Measurements from ENCODE around the gene NUP93.

The NUP93 gene

GRCh38 chr16:56729735-56730662 lies at the start of gene NUP93:
TSS of gene NUP93 (plus strand) at chr16:56730129. CDS start at chr16:56748248, 18,119 bp downstream.
- peak; percentile 70 to 82 (median 81) for DNase-seq (ENCODE audit: low read depth in 3 of 3)

DNA sequence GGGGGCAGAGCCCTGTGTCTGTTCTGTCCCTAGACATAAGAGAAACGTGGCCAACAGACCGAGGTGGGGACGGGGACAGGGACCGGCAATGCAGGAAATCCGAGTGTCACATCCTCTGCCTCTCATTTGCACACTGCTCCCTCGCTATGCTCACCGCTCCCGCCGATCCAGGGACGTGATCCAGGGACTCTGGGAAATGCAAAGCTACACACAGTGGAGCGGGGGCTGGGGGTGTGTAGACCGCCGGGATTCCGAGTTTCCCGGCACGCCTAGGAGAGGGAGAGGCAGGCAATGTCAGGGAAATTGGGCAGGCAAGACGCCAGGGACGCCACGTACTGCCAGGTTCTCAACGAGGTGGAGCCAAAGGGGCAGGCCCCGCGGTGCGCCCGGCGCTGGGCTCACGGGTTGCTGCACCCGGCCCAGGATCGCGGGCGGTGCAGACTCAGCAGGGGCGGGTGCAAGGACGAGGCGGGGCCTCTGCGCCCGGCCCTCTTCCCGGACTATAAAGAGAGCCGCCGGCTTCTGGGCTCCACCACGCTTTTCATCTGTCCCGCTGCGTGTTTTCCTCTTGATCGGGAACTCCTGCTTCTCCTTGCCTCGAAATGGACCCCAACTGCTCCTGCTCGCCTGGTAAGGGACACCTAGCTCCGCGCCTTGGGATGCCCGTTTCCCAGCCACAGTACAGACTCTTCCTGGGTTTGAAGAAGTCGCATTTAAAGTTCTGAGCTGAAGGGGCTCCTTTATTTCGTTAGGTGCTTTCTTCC lies 47.8 kb upstream of the NUP93 start, which contains the start of gene MT1X:
Gene MT1X (plus strand): TSS at position 532 of the 764 bp plus-strand sequence. CDS start 71 bp downstream, at position 603.
- DNase-seq (ENCODE audit: low read depth in 3 of 3) = peak; percentile 75 to 81 (median 78)

DNA sequence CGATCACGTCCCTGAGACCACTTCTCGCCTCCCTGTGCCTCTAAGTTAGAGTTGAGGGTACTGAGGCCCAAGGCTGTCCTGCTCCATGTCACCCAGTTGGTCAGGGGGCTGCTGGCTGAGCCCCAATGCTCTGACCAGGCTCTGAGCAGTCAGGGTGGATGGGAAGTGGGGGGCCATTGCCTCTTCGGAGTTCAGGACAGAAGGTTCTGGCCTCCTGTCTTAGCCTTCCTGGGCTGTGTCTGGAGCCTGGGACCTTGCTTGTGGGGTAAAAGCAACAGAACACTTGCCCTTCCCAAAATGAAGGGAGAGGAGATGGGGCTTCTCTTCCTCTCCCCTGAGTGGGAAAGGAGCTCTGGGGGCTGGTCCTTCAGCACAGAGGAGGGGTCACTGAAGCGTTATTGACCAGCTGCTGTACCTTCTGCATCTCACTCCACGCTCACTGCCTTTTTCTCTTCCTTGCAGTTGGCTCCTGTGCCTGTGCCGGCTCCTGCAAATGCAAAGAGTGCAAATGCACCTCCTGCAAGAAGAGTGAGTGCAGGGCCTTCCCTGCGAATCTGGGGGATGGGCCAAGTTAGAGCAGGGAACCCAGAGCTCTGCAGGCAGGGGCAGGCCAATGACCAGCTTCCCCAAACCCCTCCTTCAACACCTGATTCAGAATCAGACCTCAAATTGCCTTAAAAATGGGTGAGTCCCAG lies 47.1 kb upstream of the NUP93 start:
- no peak for DNase-seq (ENCODE audit: low read depth in 3 of 3)

DNA sequence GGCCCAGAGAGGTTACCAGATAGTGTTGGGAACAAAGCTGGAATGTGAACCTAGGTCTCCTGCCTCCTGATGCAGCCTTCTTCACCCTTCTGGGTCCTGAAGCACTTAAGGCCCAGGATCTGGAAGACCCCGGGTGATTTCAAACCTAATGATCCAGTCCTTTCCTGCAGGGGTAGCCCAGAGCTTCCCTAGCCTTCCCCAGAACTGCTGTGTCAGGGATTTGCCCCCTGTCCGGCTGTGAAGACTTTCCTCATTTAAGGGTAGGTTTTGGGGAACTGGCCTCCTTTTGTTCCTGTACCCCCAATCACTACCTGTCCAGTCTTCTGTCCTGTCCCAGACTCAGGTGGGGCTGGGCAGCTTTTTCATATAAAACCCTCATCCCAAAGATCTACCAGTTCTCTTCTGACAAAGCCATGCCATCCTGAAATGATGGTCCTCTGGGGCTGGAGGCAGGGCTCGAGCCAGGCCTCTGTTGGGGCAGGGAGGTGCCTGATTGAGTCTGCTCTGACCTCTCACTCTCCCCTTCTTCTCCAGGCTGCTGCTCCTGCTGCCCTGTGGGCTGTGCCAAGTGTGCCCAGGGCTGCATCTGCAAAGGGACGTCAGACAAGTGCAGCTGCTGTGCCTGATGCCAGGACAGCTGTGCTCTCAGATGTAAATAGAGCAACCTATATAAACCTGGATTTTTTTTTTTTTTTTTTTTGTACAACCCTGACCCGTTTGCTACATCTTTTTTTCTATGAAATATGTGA lies 46.3 kb upstream of the NUP93 start:
- no peak for DNase-seq (ENCODE audit: low read depth in 3 of 3)

DNA sequence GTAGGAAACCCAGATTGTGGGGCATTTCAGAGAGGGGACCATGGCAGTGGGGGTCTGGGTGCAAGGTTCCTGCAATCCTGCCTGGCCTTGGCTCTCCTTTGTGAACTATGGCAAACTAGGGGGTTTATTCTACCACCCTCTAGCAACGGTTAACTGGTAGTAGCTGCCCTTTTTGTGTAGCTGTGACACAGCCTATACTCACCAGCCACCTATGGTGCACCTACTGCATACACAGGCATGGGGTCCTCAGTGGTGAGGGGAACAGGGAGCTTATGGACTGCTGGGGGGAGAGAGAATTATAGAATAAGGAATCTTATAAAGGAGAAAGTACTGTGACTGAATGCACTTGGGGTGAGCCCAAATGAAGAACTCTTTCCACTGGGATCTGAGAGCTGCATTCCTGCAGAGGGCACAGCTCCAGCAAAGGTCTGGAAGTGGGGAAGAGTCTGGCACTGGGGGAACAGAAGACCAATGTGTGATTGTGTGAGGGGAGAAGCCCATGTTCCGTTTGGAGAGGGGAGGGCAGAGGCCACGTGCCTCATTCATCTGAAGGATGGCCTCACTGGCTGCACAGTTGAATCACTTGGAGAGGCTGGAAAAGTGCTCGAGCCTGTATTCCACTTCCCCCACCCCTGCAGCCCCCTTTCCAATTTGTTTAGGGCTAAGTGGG lies 45.5 kb upstream of the NUP93 start:
- no peak for DNase-seq (ENCODE audit: low read depth in 3 of 3)

DNA sequence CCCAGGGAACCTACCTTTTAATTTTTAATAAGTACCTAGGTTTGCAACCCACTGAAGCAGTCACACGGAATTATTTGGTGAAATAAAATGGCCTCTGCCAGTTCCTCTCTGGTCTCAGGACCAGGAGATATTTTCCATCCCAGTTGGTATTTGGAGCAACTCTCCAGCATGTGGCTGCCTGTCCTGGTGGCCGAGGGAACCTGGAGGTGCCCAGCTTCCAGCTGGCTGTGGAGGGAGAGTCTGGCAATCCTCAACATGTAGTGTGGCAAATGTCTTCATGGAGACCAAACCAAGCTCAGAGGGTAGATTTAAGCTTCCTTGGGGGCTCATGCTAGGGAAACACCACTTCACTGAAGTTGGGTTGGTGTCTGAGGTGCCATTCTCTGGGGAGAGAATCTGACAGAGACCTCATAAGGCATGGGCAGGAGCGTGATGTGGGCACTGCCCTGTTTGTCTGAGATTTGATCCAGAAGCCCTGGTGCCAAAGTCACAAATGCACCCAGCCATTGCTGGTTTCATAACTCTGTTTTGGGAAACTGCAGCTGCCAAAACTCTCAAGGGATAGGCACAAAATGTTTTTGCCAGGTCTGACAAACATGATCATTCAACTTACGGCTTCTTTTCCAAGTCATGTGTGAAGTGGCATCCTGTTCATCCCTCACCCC lies 44.9 kb upstream of the NUP93 start:
- no peak for DNase-seq (ENCODE audit: low read depth in 3 of 3)

GRCh38 chr16:56686758-56687157 lies 43.2 kb upstream of the NUP93 start:
- DNase-seq (ENCODE audit: low read depth in 3 of 3) = no peak

DNA sequence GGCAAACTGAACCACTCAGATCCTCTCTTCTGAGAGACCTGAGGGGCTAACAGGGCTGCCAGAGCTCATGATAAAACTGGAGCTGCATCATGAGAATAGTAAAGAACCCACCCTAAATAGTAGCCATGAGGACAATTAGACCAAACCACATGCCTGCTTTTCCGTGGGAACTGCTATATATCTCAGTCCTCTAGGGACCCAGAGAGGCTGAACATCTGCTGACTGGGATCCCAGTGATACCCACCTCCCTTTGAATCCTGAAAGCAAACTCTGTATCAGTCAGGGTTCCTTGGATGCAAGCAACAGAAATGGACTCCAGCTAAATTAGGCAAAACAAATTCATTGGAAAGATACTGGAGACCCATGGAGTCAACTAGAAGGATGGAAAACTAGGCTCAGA lies 41.2 kb upstream of the NUP93 start:
- DNase-seq (ENCODE audit: low read depth in 3 of 3) = no peak

- DNase-seq (ENCODE audit: low read depth in 3 of 3) = no peak
Measured at GRCh38 chr16:56689171-56689570, 40.8 kb upstream of the NUP93 start.

DNA sequence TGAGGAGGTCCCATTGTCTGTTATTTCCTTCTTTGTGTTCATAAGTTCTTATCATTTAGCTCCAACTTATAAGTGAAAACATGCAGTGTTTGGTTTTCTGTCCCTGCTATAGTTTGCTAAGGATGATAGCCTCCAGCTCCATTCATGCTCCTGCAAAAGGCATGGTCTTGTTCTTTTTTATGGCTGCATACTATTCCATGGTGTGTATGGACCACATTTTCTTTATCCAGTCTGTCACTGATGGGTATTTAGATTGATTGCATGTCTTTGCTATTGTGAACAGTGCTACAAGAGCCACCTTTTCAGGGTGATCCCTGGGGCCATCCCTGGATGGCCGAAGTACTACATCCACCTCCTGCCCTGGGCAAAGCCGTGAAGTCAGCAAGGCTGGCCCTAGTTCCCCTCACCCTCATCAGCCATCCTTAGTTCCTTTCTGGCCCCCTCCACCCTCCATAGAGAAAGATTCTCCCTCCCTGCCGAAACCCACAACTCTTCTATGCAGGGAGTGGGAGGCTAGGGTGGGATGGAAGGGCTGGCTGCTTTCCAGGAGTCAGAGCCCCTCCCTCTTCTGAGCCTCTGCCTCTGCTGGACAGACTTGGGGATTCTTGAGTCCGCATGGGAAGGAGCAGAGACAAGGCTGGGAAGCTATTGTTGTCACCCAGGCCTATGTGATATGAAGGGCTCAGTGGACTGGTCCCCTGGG lies 39.4 kb upstream of the NUP93 start:
- no peak for DNase-seq (ENCODE audit: low read depth in 3 of 3)

DNA sequence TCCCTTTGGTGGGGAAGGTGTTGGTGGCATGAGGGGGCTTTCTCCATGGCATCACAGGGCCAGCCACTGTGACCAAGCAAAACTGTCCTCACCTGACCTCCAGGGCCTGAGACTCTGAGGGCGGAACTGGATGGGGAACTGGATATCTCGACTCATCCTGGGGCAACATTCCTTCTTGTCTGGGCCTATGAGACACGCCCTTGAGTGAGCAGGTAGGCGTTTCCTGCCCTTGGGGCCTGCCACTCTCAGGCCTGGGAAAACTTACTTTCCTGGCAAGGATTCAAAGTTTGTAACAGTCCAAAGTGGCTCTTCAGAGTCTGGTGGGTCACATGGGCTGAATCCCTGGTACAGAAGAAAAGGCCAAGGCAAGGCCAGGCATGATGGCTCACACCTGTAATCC lies 38.0 kb upstream of the NUP93 start:
- no peak for DNase-seq (ENCODE audit: low read depth in 3 of 3)

DNA sequence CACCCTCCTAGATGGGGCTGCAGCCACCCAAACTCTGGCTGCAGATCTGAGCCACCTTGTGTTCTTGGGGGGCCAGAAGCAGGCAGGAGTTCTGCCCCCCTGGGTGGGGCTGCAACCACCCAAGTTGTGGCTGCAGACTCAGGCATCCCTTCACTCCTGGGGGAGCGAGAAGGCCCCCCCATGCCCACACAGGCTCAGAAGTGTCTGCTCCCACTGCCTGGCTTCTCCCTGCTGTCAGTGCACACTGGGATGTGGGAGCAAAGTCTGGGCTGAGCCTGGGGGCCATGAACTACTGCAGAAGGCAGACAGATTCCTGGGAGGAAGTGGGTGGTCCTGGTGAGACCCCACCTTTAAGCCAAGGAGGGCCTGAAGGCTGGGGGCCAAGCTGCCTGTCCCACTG lies 34.7 kb upstream of the NUP93 start:
- DNase-seq (ENCODE audit: low read depth in 3 of 3) = no peak

DNA sequence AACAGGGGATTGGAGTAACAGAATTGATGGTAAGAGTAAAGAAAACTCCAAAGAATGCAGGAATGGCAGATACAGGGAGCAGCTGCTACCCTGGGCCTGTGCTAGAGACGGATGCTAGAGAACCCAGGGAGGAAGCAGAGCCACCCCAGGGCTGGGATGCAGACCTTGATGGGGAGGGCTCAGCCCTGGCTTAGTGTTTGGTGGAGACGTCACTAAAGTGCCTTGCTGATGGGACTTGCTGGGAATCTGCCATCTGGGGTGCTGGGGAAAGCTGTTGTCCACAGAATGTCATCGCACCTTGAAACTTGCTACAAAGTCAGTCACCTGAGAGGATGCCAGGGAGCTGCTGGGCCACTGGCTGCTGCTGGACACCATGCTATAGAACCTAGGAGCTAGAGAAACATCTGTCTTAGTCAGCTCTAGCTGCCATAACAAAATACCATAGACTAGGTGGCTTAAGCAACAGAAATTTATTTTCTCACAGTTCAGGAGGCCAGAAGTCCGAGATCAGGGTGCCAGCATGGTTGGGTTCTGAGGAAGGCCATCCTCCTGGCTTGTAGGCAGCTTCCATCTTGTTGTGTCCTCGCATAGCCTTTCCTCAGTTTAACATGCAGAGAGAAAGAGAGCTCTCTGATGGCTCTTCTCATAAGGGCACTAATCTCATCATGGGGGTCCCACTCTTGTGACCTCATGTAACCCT lies 32.3 kb upstream of the NUP93 start:
- DNase-seq (ENCODE audit: low read depth in 3 of 3) = no peak

- no peak for DNase-seq (ENCODE audit: low read depth in 3 of 3)
Measured at GRCh38 chr16:56700195-56700594, 29.7 kb upstream of the NUP93 start.

GRCh38 chr16:56700631-56701030 lies 29.3 kb upstream of the NUP93 start:
- no peak for DNase-seq (ENCODE audit: low read depth in 3 of 3)

DNA sequence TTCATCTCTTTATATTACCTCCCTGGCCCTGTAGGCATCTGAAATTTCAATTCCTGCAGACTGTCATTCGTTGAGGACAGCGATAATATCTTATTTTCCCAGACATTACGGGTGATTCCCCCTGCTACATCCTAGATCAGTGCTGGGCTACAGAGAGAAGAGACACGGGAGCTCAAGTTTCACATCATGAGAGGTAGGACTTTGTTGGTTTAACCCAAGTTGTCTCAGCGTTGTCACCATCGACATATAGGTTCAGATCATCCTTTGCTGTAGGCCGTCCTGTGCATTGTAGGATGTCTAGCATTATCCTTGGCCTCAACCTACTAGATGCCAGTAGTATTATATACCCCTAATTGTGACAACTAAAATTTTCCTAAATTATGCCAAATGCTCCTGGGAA lies 28.4 kb upstream of the NUP93 start:
- DNase-seq (ENCODE audit: low read depth in 3 of 3) = no peak

DNA sequence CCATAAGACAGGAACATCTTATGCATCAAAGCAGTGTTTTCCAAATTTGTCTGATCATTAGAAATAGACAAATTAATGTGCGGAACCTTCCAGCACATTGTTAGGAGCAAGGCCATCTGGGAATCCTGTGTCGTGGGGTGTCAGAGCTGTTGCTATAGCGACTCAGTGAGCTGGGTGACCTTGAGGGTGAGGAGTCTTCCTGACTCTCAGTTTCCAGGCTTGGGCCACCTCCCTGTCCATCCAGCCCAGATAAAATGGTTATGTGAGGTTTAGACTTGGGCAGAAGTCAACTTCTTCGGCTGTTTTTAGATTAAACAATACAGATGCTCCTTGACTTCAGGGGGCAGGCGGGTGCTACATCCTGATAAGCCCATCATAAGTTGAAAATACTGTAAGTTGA lies 27.1 kb upstream of the NUP93 start:
- no peak for DNase-seq (ENCODE audit: low read depth in 3 of 3)

GRCh38 chr16:56708525-56709442 lies 21.1 kb upstream of the NUP93 start:
- DNase-seq (ENCODE audit: low read depth in 3 of 3) = no peak
